ENCODE measurements around the gene XAF1.
A peak's percentile ranks its signal among the peaks of the same experiment; 100 is the strongest.
"Not testable (repeated sequence)": the region's sequence is repeated elsewhere in the genome, so short reads cannot be mapped to it uniquely, and the experiment has no call there.

The XAF1 gene

DNA sequence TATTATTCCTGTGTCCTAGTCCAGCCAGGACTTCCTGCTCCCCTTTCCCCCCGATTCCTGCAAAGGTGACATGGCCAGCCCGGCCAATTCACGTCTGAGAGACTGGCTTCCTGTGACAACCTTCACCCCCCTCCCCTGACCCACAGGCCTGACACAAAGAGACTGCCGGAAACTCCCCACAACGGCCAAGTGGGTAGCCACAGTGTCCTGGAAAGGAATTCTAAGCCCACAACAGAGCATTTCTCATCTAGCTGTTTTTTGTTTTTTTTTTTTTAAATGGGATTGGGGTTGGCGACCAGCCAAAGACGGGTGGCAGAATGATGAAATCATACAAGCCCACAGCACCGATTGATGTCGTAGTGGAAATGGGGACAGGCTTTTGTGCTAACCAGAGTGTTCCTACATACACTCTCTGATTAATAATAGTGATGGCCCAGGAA lies 2.8 kb upstream of the XAF1 start:
- DNase-seq (ENCODE audit: low read depth in 4 of 4, low spot score in 1 of 4): peak in 1 of 4 experiments; percentile 17

DNA sequence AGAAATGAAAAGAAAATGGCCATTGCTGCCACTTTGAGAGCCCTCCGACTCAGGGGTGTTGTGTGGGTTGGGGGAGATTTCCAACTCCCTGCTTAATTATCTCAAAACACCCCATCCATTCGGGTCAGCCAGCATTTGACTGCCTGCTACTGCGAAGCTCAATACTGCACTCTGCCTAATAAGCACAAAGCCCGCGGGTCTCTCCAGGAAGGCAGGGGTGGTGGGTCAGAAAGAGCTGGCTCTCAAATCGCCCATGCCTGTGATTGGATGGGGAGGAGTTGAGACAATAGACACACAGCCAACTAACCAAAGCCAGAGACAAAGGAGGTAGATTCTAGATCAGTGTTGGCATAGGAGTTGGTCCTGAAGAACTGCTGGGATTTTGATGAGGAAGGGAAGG lies 2.3 kb upstream of the XAF1 start:
- DNase-seq (ENCODE audit: low read depth in 4 of 4, low spot score in 1 of 4): no peak

DNA sequence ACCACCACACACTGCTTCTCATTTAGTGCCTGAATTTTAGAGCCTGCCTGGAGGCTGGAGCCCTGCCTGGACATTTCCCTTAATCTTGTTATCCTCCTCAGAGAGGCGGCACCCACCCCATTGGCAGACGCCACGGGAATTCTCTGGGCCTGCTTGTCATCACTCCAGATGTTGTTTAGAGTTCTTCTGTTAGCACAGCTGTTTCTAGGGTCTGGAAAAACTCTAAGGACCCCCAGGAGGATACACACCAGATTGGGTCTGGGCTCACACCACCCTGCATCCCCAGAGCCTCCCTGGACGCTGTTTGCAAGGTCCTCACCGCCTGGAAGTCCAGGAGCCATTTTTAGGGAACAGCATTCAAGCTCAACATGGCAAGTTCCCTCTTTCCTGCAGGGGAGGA lies 565 bp upstream of the XAF1 start:
- no peak for DNase-seq (ENCODE audit: low read depth in 4 of 4, low spot score in 1 of 4)

DNA sequence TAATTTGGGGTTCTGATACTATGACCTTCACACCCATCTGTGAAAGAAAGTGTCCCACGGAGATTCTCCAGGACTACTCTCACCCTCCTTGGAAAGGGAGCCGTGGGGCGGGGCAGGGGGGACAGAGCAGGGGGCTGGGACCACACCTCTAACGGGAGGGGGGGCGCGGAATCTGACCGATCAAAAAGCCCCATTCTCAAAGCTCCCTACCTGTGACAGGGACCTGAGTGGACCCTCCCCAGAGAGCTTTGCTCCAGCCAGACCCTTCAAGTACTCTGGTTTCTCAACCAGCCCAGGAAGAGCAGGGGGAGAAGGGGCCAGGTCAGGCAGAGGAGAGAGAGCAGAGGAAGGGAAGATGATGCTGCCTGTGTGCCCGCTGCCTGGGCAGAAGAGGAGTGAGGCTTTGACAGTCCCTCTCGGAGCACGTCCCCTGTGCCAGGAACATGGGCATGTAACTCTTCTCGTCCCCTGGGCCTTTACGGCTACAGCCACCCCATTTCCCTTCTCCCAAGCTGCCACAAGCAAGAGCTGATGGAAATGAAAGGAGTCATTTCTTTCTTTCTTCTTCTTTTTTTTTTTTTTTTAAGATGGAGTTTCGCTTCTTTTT lies 682 bp downstream of the XAF1 start:
- DNase-seq (ENCODE audit: low read depth in 4 of 4, low spot score in 1 of 4): no peak

- no peak for DNase-seq (ENCODE audit: low read depth in 4 of 4, low spot score in 1 of 4)
Observed at GRCh38 chr17:6757747-6758146, 1.9 kb downstream of the XAF1 start.

DNA sequence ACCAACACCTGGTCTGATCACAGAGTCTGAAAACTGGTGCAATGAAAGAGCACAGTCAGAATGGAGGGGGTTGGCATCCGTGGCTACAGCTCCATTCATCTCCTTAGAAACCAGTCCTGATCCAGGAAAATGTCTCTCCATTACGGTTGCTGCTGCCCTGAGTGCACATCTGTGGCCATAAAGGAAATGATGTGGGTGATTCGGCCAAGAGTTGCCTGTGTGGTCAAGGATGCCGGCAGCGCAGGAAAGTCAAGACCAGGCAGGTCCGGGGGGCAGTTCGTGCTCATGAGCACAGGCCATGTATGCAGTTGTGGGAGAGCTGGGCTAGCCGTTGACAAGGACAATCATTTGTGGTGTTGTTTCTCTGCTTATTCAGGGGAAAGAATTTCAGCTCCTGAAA lies 5.9 kb downstream of the XAF1 start:
- DNase-seq (ENCODE audit: low read depth in 4 of 4, low spot score in 1 of 4): no peak

GRCh38 chr17:6768447-6768846 lies 12.6 kb downstream of the XAF1 start:
- no peak for DNase-seq (ENCODE audit: low read depth in 4 of 4, low spot score in 1 of 4)

DNA sequence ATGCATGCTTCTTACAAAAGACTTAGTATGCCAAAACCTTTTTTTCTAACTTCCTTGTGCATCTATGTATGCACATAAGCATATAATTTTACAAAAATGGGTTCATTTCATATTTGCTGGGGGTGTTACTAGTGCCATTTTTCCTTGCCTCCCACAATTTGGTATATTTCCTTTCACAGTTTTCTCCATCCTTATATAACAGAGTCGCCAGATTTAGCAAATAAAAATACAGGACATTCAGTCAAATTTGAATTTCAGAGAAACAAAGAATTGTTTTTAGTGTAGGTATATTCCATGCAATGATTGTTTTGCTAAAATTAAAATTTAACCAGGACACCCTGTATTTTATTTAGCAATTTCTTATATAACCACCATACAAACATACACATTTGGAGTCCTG lies 16.2 kb downstream of the XAF1 start:
- no peak for DNase-seq (ENCODE audit: low read depth in 4 of 4, low spot score in 1 of 4)

GRCh38 chr17:6774906-6775305 lies 19.1 kb downstream of the XAF1 start:
- DNase-seq (ENCODE audit: low read depth in 4 of 4, low spot score in 1 of 4): not testable (repeated sequence)

- no peak for DNase-seq (ENCODE audit: low read depth in 4 of 4, low spot score in 1 of 4)
Observed at GRCh38 chr17:6775871-6776405, 20.1 kb downstream of the XAF1 start, which contains the start of gene FBXO39. FBXO39 (plus strand) TSS chr17:6776215; CDS start chr17:6779869, 3,654 bp downstream.

GRCh38 chr17:6779411-6779810 lies 23.6 kb downstream of the XAF1 start:
- DNase-seq (ENCODE audit: low read depth in 4 of 4, low spot score in 1 of 4): no peak

- DNase-seq (ENCODE audit: low read depth in 4 of 4, low spot score in 1 of 4): no peak
Observed at GRCh38 chr17:6780001-6780400, 24.2 kb downstream of the XAF1 start.

GRCh38 chr17:6780886-6781285 lies 25.0 kb downstream of the XAF1 start:
- DNase-seq (ENCODE audit: low read depth in 4 of 4, low spot score in 1 of 4): no peak

- DNase-seq (ENCODE audit: low read depth in 4 of 4, low spot score in 1 of 4): no peak
Observed at GRCh38 chr17:6782244-6782643, 26.4 kb downstream of the XAF1 start.

DNA sequence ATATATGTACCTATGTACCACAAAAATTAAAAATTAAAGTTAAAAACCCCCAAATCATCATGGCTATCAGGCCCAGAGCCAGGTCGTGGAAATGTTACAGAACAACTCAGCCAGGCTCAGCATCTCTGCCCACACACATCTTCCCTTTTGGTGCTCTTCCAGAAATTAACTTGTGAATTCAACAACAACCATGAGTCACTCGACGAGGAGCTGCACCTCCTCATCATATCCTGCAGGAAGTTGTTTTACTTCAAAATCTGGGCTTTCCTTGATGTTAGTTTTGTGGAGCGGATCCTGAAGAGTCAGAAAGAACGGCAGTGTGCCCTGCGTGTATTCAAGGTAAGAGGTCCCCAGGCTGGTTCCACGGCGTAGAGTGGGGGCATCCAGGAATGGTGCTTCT lies 30.8 kb downstream of the XAF1 start:
- DNase-seq (ENCODE audit: low read depth in 4 of 4, low spot score in 1 of 4): no peak

GRCh38 chr17:6787081-6787693 lies 31.3 kb downstream of the XAF1 start:
- no peak for DNase-seq (ENCODE audit: low read depth in 4 of 4, low spot score in 1 of 4)

DNA sequence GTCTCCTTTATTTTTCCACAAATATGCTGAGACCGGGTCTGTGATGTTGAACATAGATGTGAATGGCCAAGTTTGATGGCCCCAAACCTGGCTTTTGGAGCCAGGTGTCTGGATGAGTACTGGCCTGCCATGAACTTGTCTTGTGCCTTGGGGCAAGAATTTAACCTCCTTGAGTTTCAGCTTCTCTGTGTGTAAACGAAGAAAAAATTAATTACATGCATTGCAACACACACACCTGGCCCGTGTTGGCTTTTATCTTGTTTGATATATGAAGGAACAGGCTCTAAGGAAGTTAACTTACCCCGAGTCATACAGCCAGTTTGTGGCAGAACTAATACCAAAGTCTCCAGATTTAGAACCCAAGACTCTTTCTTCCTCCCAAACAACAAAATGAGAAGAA lies 33.3 kb downstream of the XAF1 start:
- no peak for DNase-seq (ENCODE audit: low read depth in 4 of 4, low spot score in 1 of 4)

- DNase-seq (ENCODE audit: low read depth in 4 of 4, low spot score in 1 of 4): no peak
Observed at GRCh38 chr17:6793748-6794493, 38.1 kb downstream of the XAF1 start.

GRCh38 chr17:6796017-6796886 lies 40.4 kb downstream of the XAF1 start:
- no peak for DNase-seq (ENCODE audit: low read depth in 4 of 4, low spot score in 1 of 4)

DNA sequence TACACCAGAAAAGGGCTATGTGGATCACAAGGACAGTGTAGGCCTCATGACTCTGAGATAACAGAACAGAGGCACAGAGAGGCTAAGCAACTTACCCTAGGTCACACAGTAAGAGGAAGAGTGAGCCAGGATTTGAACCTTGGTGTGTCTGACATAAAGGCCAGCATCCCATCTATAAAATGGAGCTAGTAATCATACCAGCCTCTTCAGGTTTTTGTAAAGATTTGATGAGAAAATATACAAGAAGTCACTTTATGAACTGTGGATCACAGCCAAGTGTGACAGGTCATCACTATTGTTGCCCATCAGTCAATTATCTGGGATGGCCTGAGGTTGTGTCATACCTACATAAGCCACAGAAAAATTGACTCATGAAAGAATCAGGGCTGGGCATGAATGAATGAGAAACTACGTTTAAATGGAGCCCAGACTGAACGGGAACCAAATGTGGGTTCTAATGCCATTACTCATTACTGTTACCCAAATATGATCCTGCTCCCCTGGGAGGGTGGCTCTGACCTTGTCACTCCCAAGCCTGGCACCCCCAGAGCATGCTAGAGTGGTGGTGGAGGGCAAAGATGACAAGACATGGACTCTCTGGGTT lies 41.1 kb downstream of the XAF1 start:
- no peak for DNase-seq (ENCODE audit: low read depth in 4 of 4, low spot score in 1 of 4)

All from stimulated activated CD4-positive, alpha-beta T cell treated with anti-CD3 and anti-CD28 coated beads, Interleukin-1b, Interleukin-23, amount 100 ng/mL, for 24 hours (primary cell).